C1 segment of cervical spinal cord (tissue), 14 donors: ENCODE data around the gene SH2D3C.

Experiments used
- DNase-seq, 14 donors: peaks; one replicate each; lab custom pipeline; 2025; lab: John Stamatoyannopoulos, UW

The SH2D3C gene, protein sequence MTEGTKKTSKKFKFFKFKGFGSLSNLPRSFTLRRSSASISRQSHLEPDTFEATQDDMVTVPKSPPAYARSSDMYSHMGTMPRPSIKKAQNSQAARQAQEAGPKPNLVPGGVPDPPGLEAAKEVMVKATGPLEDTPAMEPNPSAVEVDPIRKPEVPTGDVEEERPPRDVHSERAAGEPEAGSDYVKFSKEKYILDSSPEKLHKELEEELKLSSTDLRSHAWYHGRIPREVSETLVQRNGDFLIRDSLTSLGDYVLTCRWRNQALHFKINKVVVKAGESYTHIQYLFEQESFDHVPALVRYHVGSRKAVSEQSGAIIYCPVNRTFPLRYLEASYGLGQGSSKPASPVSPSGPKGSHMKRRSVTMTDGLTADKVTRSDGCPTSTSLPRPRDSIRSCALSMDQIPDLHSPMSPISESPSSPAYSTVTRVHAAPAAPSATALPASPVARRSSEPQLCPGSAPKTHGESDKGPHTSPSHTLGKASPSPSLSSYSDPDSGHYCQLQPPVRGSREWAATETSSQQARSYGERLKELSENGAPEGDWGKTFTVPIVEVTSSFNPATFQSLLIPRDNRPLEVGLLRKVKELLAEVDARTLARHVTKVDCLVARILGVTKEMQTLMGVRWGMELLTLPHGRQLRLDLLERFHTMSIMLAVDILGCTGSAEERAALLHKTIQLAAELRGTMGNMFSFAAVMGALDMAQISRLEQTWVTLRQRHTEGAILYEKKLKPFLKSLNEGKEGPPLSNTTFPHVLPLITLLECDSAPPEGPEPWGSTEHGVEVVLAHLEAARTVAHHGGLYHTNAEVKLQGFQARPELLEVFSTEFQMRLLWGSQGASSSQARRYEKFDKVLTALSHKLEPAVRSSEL

DNA sequence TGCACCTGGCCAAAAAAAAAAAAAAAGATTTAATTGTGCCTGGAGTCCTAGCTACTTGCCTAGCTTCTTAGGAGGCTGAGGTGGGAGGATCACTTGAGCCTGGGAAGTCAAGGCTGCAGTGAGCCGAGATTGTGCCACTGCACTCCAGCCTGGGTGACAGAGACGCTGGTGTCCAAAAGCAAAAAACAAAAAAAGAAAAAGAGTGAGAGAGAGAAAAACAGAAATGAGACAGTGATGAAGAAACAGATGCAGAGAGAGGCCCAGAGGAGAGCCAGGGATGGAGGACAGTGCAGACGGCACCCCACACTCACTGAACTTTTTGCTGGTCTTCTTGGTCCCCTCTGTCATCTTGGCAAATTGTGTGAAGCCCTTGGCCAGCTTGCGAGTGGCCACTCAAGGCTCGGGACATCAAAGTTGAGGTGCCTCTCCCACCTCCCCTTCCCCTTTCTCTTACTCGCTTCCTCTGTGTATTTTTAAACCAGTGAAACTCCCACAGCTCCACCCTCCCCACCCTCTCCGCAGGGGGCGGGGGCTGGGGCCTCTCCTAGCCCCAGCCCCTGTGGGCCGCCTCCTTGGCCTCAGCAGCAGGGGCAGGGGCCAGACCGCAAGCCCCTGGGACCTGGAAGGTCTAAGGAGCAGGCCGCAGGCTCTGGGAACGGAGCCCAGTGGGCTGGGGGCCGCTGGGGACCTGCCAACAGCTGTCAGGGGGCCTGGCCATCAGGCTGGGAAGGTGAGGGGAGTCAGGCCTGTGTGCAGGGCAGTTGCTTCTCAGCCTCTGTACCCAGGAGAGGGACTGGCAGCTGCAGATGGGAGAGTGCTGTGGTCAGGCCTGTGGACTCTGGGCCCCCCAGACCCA is at the start of gene SH2D3C:
Gene SH2D3C, minus strand, starts transcription at position 387 of the 856 bp plus-strand sequence. Its CDS starts 39 bp downstream, at position 348.
- DNase-seq = peak in 4 of 14 donors; percentile 17 to 40 (median 21)

DNA sequence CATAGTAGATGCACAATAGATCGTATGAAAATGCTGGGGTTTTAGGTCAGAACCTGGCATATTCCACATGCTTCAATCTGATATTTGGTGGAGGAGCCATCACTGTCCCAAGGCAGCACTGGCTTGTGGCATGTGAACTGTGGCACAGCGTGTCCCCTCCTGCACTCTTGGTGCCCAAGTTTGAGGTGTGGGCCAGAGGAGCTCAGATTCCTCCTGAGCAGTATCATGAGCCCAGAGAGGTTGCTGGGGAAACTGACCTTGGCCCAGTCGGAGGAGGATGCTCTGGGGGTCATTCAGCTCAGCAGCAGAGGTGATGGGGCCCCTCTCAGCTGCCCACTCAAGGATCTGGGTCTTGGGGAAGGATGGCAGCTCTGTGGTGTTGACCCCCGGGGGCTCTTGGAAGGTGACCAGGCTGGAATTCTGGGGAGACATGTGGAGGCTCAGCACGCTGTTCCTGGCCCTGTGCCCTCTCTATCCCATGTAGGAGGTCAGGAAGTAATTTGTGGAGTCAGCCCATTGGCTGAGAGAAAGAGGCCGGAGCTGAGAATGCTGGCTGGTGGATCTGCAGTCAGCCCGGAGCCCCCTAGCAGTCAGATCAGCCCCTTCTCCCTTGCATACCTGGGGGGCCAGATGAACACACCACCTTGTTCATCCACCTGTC is 47.9 kb upstream of the SH2D3C start:
- peak in 1 of 14 donors; percentile 18 for DNase-seq

DNA sequence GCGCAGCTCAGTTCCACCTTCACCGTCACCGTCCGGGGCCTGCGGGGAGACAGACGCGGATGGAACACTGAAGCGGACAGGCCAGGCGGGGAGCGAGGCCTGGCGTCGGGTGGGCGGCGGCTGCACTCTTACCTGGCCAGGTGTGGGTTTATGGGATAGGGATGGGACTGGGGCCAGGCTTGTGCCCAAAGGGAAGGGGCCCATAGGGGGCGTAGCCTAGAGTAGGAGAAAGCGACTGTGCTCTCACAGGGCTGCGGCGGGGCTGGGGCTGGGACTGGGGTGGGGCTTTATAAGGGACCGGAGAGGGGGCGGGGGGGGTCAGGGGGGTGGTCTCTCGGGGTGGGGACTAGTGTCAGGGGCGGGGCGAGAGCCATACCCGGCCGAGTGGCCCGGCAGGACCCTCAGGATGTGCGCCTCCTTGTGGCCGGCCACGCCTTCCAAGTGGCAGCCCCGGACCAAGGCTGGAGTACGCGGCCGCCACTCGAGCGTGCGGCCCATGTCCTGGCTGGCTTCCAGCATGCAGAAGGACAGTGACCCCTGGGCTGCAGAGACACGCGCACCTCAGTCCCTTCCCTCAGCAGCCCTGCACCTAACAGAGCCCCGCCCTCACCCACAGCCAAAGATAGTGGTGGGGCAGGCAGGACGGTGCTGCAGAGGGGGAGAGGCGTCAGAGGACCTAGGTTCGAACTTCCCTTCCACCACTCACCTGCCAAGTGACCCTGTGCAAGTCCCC is 47.0 kb upstream of the SH2D3C start:
- peak in 2 of 14 donors; percentile 4 to 6 for DNase-seq

GRCh38 chr9:127822108-127822507 is 43.6 kb upstream of the SH2D3C start:
- no peak for DNase-seq

GRCh38 chr9:127818574-127818973 is 40.1 kb upstream of the SH2D3C start:
- no peak for DNase-seq

DNA sequence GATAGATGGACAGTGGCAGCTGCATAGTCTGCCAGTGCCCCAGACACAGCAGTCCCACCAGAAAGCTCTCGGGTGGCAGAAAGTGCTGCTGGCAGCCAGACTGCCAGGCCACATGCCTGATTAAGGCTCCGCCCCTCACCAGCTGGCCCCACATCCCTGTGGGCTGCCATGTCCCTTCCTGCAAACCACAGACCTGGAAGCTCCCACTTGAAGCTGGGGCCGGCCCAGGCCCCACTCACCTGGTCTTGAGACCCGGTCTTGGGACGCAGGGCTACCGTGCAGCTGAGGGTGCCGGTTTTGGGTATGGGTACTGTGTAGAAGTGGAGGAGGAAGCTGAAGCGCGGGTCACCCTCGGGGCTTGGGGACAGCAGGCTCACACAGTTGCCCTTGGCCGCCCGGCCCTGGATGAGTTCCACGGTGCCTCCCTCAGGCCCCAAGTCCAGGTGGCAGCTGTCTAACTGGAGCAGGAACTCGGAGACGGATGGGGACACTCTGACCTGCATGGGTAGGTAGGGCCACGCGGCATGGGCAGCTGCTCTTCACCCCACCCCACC is 39.5 kb upstream of the SH2D3C start:
- DNase-seq = peak in 1 of 14 donors; percentile 63

DNA sequence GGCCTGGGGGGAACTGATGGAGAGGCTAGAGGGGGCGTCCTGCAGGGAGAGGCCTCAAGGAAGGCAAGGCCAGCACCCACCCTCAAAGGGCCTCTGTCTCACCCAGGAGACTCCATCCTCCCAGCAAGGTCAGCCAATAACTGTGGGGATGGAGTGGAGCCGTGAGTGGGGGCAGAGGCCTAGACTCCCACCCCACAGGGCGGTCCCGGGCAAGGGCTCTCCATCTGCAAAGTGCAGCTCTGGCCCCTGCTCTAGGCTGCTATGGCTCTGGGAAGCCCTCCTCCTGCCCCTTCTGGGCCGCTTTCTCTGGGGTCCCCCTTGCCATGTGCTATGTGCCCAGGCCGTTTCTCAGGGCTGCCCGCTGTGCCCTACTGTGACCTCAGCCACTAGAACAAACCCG is 38.3 kb upstream of the SH2D3C start:
- no peak for DNase-seq

DNA sequence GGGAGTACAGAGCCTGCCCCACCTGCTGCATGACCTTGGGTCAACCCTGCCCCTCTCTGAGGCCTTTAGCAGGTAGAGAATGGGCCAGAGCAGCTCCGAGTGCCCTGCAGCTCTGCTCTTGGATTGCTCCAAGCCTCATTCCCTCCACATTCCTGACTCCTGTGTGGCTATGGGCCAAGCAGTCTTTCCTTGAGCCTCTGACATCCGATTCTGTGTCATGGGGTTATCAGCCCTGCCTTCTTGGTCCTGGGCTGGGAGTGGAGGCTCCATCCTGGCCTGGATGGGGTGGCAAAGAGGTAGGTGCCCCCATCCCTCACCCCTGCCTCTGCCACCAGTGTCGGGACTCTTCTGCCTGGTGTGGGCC is 37.9 kb upstream of the SH2D3C start:
- DNase-seq = no peak

- no peak for DNase-seq
These were observed 37.3 kb upstream of the SH2D3C start for GRCh38 chr9:127815512-127816361.

DNA sequence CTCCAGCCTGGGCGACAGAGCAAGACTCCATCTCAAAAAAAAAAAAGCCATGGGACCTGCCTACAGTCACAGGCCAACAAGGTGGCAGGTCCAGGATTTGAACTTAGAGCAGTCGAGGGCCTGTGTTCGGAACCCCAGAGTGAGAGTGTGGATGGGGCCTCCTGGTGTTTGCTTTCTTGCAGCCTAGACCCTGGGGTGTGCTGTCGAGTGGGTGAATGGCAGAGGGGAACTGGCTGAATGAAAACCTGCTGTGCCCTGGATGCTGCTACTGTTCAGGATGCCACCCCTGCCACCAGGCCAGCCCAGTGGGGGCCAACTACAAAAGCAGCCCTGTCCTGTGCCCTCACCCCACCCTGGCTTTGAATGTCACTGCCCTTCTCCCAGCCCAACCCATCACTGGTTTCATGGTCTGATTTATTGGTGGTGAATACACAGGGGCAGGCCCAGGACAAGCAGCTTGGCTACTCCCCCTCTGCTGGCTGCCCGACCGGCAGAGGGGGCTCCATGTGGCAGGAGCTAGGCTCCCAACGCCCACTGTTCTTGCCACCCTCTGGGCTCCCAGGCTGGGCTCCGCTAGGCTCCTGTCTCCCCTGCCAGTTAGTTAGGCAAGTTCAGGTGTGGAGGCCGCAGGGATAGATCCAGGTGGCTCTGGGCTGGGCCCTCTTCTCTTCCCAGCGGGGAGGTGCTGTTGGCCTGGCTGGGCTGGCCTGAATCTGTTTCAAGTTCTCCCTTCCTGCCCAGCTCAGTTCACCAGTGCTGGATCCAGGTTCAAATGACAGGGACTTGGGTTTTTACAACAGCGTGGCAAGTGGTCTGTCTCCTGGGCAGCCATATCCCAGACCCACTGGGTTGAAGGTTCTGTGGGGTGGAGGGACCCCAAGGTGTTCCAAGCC is 36.4 kb upstream of the SH2D3C start:
- no peak for DNase-seq

- no peak for DNase-seq
These were observed 35.3 kb upstream of the SH2D3C start for GRCh38 chr9:127813686-127814226.

DNA sequence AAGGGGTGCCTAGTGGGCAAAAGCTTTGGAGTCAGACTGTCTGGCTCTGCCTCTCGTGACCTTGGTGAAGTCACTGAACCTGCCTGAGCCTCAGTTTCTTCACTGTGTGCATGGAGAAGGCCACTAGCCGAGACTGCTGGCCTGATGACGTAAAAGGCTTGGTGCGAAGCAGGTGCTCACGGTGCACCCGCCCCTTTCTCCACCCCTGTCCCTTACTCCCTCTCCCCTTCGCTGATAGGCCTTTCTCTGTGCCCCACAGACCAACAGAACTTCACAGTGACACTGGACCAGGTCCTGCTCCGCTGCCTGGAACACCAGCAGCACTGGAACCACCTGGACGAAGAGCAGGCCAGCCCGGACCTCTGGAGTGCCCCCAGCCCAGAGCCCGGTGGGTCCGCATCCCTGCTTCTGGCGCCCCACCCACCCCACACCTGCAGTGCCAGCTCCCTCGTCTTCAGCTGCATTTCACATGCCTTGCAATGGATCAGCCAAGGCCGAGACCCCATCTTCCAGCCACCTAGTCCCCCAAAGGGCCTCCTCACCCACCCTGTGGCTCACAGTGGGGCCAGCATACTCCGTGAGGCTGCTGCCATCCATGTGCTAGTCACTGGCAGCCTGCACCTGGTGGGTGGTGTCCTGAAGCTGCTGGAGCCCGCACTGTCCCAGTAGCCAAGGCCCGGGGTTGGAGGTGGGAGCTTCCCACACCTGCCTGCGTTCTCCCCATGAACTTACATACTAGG is 34.6 kb upstream of the SH2D3C start:
- DNase-seq = no peak

- DNase-seq = no peak
These were observed 33.5 kb upstream of the SH2D3C start for GRCh38 chr9:127812011-127812410.

DNA sequence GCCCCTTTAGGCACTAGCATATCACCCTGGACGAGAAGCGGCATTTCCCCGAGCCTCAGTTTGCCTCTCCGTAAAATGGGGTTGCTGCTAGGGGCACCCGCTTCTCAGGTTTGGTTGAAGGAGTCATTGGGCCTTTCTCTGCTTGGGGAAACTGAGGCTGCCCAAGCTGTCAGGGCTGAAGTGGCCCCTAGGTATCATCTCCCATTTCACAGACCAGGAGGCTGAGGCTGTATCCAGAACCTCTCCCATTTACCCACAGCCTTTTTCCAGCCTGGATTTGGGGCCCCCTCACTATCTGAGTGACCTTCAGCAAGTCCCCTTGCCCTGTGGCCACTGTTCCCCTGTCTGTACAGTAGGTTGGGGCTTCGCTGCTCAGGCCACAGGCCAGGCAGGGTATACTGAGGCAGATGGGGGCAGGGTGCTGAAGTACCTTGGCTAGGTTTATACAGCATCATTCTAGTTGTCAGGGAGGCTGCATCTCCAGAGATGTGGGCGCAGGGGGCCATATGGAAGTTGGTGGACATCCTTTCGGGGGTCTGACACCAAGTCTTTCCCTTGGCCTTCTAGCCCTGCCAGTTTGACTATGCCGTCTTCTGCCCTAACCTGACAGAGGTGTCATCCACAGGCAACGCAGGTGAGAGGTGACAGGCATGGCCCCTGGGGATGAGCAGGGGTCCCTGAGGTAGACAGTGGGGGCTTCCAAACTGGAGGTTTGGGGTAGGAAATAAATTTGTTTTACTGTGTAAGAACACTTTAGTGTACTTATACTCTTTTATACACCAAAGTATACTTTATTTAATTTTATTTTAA is 32.1 kb upstream of the SH2D3C start:
- no peak for DNase-seq

GRCh38 chr9:127809540-127810377 is 31.3 kb upstream of the SH2D3C start:
- DNase-seq = no peak
